Ascending aorta (tissue), 2 donors: ENCODE measurements around the gene OSCP1. TPM values are rescaled to one million over a fixed set of nuclear protein-coding genes. Genes with fewer than 3 reads are reported as not detected.

ENCODE experiments used
- DNase-seq, 2 donors: peaks; one replicate each; pipeline ENCODE4 v3.0.0-alpha.2; 2019; ENCODE audit warnings: low spot score in 2 of 2
- H3K27ac ChIP-seq, 2 donors: fragments of 200-600 bp; sonication (generic); one replicate each; pipeline ENCODE4 v1.5.1; 2016 to 2017; ENCODE audit warnings: mild to moderate bottlenecking in 1 of 2
- H3K27me3 ChIP-seq: fragments of 200-600 bp; sonication (generic); one replicate; pipeline ENCODE4 v1.5.1; 2017
- H3K36me3 ChIP-seq, 2 donors: fragments of 200-600 bp; sonication (generic); one replicate each; pipeline ENCODE4 v1.5.1; 2016
- H3K4me1 ChIP-seq, 2 donors: fragments of 200-600 bp; sonication (generic); one replicate each; pipeline ENCODE4 v1.5.1; 2016 to 2017; ENCODE audit warnings: mild to moderate bottlenecking in 1 of 2
- H3K4me3 ChIP-seq, 2 donors: fragments of 200-600 bp; sonication (generic); one replicate each; pipeline ENCODE4 v1.5.1; 2016 to 2017; ENCODE audit warnings: mild to moderate bottlenecking in 1 of 2
- H3K9me3 ChIP-seq, 2 donors: fragments of 200-600 bp; sonication (generic); one replicate each; pipeline ENCODE4 v1.5.1; 2016
- intact Hi-C: fragments of 100-400 bp; cut with DNase I; formaldehyde crosslinking; loops from one replicate; pipeline ENCODE4 v1.15.1; 2023
- total RNA-seq: library from RNA; depleted of rRNA; stranded (reverse); fragments of >200 nt; gene quantifications from one replicate; pipeline ENCODE4 v1.1.0, GENCODE V29; 2016
- TF ChIP-seq, protein P1 (sequence below), 3 experiments: fragments of 200-600 bp in 2 of 3; fragments of 450-650 bp in 1 of 3; sonication (generic) in 2 of 3; IDR thresholded peaks; one replicate each; pipeline ENCODE4 v1.5.1; 2016 to 2019; ENCODE audit warnings: antibody characterized with exemption in 3 of 3, mild to moderate bottlenecking in 1 of 3, moderate library complexity in 1 of 3

OSCP1 gene
- total RNA-seq, 1 donor from 2014 or later: 10.6 TPM

DNA sequence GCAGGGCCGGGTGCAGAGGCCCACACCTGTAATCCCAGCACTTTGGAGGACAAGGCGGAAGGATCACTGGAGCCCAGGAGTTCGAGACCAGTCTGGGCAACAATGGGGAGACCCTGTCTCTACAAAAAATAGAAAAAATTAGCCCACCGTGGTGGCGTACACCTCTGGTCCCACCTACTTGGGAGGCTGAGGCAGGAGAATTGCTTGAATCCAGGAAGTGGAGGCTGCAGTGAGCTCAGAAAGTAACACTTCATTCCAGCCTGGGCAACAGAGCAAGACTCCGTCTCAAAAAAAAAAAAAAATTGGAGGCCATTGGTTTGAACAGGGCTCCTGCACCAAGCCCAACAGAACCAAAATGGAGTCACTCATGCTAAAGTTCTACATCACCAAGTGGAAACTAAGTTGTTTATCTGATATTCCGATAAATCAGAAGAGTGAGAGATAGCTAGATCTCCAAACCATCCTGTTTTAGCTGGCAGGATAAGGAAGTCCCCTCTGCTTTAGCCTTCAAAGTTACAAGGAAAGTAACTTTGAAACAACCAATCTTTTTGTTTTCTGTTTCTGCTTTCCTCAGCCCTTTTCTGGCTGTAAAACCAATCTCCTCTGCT lies 51.8 kb downstream of the OSCP1 start:
- Histone ChIP-seq H3K36me3 (peaks cover 6 to 7% of the 10 kb centered on the region in 2 donors), H3K9me3 (no peaks in the 10 kb centered on the region), H3K27me3 (no peaks in the 10 kb centered on the region), H3K4me3 (peak overlapping the region in 1 of 2 donors; percentile 75), H3K27ac (peak overlapping the region; percentile 85 to 95), H3K4me1 (peaks cover 0 to 8% of the 10 kb centered on the region in 2 donors)
- TF ChIP-seq, protein P1, sequence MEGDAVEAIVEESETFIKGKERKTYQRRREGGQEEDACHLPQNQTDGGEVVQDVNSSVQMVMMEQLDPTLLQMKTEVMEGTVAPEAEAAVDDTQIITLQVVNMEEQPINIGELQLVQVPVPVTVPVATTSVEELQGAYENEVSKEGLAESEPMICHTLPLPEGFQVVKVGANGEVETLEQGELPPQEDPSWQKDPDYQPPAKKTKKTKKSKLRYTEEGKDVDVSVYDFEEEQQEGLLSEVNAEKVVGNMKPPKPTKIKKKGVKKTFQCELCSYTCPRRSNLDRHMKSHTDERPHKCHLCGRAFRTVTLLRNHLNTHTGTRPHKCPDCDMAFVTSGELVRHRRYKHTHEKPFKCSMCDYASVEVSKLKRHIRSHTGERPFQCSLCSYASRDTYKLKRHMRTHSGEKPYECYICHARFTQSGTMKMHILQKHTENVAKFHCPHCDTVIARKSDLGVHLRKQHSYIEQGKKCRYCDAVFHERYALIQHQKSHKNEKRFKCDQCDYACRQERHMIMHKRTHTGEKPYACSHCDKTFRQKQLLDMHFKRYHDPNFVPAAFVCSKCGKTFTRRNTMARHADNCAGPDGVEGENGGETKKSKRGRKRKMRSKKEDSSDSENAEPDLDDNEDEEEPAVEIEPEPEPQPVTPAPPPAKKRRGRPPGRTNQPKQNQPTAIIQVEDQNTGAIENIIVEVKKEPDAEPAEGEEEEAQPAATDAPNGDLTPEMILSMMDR (IDR thresholded peaks at IDR 0.05): no peak
- DNase-seq: no peak
- intact Hi-C loops: loop anchor here (5.0 kb wide), 2 partner anchors 54 to 1154 kb away; partner anchors contain the start of genes OSCP1 and SNIP1

DNA sequence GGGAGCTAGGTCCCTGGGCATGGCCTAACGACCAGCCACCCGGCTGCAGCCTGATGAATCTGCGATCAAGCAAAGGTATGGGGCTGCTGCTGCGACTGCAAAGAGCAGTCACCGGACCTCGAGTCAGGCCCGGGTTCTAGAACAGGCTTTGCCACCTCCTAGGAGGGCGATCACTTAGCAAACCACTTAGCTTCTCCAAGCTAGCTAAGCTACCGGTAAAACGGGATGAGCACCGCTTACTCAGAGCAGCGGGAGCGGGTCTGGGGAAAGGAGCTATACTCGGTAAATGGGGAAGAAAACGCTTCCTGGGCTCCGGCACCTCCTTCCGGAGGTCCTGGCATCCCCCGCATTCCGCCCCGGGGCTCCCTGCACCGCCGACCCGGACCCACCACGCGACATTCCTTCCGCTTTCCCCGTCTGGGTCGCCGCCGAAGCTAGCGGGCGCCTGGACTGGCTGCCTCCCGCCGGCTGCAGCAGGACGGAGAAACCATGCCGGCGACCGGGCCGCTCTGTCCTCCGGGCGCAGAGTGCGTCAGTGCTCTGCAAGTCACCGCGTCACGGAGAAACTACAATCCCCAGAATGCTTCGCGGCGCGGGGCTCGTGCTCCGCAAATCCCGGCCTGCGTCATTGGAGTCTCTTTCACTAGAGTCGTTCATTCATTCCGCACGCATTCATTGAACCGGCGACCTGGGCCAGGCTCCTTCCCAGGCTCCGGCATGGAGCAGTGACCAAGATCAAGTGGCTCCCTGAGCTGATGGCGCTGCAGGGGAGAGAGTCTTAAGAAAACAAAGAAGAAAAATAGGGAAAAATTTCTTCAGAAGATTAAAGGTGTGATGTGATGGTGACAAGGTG lies 52.6 kb downstream of the OSCP1 start, which contains the start of gene LSM10:
Gene LSM10 (minus strand): TSS at position 531 of the 853 bp plus-strand sequence. CDS start 3,779 bp downstream, outside the sequence.
- Histone ChIP-seq H3K4me3 (peak within 1 kb of the TSS; percentile 75 to 80), H3K36me3 (peaks cover 14 to 16% of the 10 kb centered on the region in 2 donors), H3K27ac (peak within 1 kb of the TSS; percentile 85 to 95), H3K27me3 (no peaks in the 10 kb centered on the region), H3K9me3 (no peaks in the 10 kb centered on the region), H3K4me1 (peaks cover 0 to 8% of the 10 kb centered on the region in 2 donors)
- intact Hi-C loops: loop anchor here (1.0 to 5.0 kb wide), 3 partner anchors 12 to 1155 kb away; partner anchors contain the start of genes OSCP1, SNIP1 and STK40
- TF ChIP-seq, protein P1 (IDR thresholded peaks at IDR 0.05): no peak
- peak; percentile 74 to 97 for DNase-seq

DNA sequence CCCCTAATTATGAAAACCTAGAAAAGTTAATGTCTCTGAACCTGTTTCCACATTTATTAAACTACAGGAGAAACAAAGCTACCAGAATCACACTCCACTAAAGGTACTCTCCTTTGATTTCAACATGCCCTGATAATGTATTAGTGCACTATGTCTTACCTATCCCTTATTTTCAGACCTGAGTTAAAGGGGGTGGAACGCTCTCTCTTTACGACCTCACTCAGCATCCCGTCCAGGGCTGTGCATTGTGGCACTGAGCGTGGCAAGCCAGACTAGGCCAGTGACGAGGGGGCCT lies 53.2 kb downstream of the OSCP1 start:
- DNase-seq: no peak
- Histone ChIP-seq H3K27ac (peak overlapping the region; percentile 85 to 95), H3K4me3 (peak overlapping the region; percentile 75 to 80), H3K4me1 (peaks cover 0 to 8% of the 10 kb centered on the region in 2 donors), H3K27me3 (no peaks in the 10 kb centered on the region), H3K36me3 (peaks cover 19 to 22% of the 10 kb centered on the region in 2 donors), H3K9me3 (no peaks in the 10 kb centered on the region)
- TF ChIP-seq, protein P1 (IDR thresholded peaks at IDR 0.05): no peak
- intact Hi-C loops: loop anchor here (1.0 to 5.0 kb wide), 3 partner anchors 12 to 1155 kb away; partner anchors contain the start of genes OSCP1, SNIP1 and STK40

DNA sequence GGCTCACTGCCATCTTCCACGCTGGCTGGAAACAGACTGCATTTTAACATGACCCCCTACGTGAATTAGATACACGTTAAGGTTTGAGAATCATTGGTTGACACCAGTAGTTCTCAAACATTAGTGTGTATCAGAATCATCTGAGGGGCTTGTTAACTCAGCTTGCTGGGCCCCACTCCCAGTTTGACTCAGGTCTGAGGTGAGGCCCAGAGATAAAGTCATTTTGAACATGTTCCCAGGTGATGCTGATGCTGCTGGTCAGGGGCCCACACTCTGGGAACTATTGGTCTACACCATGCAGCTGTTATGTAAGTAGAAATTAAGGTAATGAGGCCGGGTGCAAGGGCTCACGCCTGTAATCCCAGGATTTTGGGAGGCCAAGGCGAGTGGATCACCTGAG lies 53.9 kb downstream of the OSCP1 start:
- TF ChIP-seq, protein P1 (IDR thresholded peaks at IDR 0.05): no peak
- H3K4me3 ChIP-seq: peak overlapping the region; percentile 75 to 80
- no peak for DNase-seq
- peak overlapping the region; percentile 85 to 95 for H3K27ac ChIP-seq
- no peaks in the 10 kb centered on the region for H3K9me3 ChIP-seq
- peaks cover 26 to 28% of the 10 kb centered on the region in 2 donors for H3K36me3 ChIP-seq
- H3K4me1 ChIP-seq: peaks cover 0 to 8% of the 10 kb centered on the region in 2 donors
- intact Hi-C loops: loop anchor here (5.0 kb wide), 2 partner anchors 56 to 1156 kb away; partner anchors contain the start of genes OSCP1 and SNIP1
- H3K27me3 ChIP-seq: no peaks in the 10 kb centered on the region

DNA sequence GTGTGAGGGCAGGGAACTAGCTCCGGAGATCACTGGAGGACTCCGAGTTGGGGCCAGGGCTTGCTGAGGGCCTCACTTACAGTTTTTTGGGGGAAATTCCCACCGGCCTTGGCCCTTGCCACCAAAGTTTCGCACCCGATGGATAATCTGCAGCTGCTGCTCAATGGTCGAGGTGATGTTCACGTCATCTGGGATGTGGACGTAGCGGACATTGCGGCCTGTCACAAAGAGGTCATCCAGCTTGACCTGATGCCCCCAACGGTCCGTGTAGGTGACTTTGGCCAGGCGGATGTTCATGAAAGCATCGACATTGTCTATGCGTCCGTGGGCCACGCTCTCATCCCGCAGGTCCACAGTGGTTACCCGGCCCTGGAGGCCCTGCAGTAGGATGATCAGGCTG lies 56.6 kb downstream of the OSCP1 start:
- TF ChIP-seq, protein P1 (IDR thresholded peaks at IDR 0.05): no peak
- no peaks in the 10 kb centered on the region for H3K27me3 ChIP-seq
- no peak for DNase-seq
- no peaks in the 10 kb centered on the region for H3K9me3 ChIP-seq
- H3K4me1 ChIP-seq: peaks cover 0 to 15% of the 10 kb centered on the region in 2 donors
- H3K36me3 ChIP-seq: peaks cover 35 to 45% of the 10 kb centered on the region in 2 donors
- intact Hi-C loops: no loop called here
- H3K27ac ChIP-seq: no peak overlapping the region
- H3K4me3 ChIP-seq: no peak overlapping the region
